Measurements from ENCODE around the gene ACVR1.

ACVR1 gene

DNA sequence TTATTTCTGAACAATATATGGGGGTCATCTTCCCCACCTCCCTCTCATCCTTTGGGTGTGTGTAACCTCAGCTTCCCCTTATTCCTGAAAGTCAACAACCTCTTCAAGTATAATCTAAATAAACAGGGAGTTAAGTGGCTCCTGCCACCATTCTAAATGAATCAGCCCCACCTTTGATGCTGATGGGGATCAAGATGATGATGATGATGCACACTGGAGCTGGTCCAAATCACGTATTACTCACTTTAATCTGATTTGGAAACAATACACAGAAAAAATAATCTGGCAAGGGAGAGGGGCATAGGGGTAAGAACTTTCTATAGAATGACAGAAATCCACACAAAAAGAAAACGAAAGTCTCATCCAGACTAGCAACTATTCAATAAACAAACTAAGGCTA, 7.1 kb downstream of the ACVR1 start:
- no peak for TF ChIP-seq CTCF (IDR thresholded peaks at IDR 0.05; ENCODE audit: extremely low read depth, missing control alignments)
- no peak for DNase-seq (ENCODE audit: low spot score)

GRCh38 chr2:157867703-157868102, 8.4 kb downstream of the ACVR1 start:
- no peak for TF ChIP-seq CTCF (IDR thresholded peaks at IDR 0.05; ENCODE audit: extremely low read depth, missing control alignments)
- no peak for DNase-seq (ENCODE audit: low spot score)

- DNase-seq (ENCODE audit: low spot score): no peak
- TF ChIP-seq CTCF (IDR thresholded peaks at IDR 0.05; ENCODE audit: extremely low read depth, missing control alignments): no peak
These were observed 9.2 kb downstream of the ACVR1 start for GRCh38 chr2:157866666-157867642.

- no peak for DNase-seq (ENCODE audit: low spot score)
- no peak for TF ChIP-seq CTCF (IDR thresholded peaks at IDR 0.05; ENCODE audit: extremely low read depth, missing control alignments)
These were observed 9.9 kb downstream of the ACVR1 start for GRCh38 chr2:157866202-157866601.

- no peak for DNase-seq (ENCODE audit: low spot score)
- no peak for TF ChIP-seq CTCF (IDR thresholded peaks at IDR 0.05; ENCODE audit: extremely low read depth, missing control alignments)
These were observed 11.2 kb downstream of the ACVR1 start for GRCh38 chr2:157864857-157865430.

DNA sequence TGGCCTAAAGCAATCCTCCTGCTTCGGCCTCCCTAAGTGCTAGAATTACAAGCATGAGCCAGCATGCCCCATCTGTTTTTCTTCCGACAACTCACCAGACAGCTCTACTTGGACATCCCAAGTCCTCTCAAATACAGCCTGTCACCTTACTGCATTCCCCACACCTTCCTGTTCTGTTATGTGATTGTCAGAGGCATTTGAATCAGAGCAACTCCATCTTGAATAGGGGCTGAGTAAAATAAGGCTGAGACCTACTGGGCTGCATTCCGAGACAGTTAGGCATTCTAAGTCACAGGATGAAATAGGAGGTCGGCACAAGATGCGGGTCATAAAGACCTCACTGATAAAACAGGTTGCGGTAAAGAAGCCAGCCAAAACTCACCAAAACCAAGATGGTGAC, 17.3 kb downstream of the ACVR1 start:
- DNase-seq (ENCODE audit: low spot score): no peak
- TF ChIP-seq CTCF (IDR thresholded peaks at IDR 0.05; ENCODE audit: extremely low read depth, missing control alignments): no peak

- TF ChIP-seq CTCF (IDR thresholded peaks at IDR 0.05; ENCODE audit: extremely low read depth, missing control alignments): no peak
- no peak for DNase-seq (ENCODE audit: low spot score)
These were observed 18.2 kb downstream of the ACVR1 start for GRCh38 chr2:157857881-157858280.
